Kidney (tissue), 14 donors: ENCODE measurements around the gene ZNF491. TPM values are rescaled to one million over a fixed set of nuclear protein-coding genes. Genes with fewer than 3 reads are reported as not detected.

ENCODE experiments used
- DNase-seq, 5 donors: peaks; one replicate each; pipeline ENCODE4 v3.0.0-alpha.2; 2013 to 2020
- FAIRE-seq: peaks from 2 replicates; lab custom pipeline; 2012; peaks lifted over from hg19 to GRCh38; lab: Jason Lieb, UNC
- H3K27ac ChIP-seq, 2 donors: one replicate each; pipeline ENCODE4 v1.7.0; 2013; ENCODE audit warnings: low read depth in 2 of 2, low read length in 2 of 2, inconsistent platforms in 1 of 2
- H3K27me3 ChIP-seq: one replicate; pipeline ENCODE4 v1.7.1; 2013; ENCODE audit warnings: low read length, inconsistent platforms; ENCODE audit not compliant: control insufficient read depth, insufficient read depth
- H3K36me3 ChIP-seq, 3 donors: one replicate each; pipeline versions ENCODE4 v1.7.0 to v1.7.1; 2013; ENCODE audit warnings: low read length in 3 of 3, control low read depth in 1 of 3, inconsistent platforms in 1 of 3; ENCODE audit not compliant: insufficient read depth in 3 of 3, control insufficient read depth in 2 of 3
- H3K4me1 ChIP-seq, 3 donors: one replicate each; pipeline versions ENCODE4 v1.7.0 to v1.7.1; 2013; ENCODE audit warnings: low read length in 3 of 3, inconsistent platforms in 1 of 3, low read depth in 1 of 3; ENCODE audit not compliant: control insufficient read depth in 2 of 3, insufficient read depth in 2 of 3
- H3K4me3 ChIP-seq, 3 donors: one replicate each; pipeline versions ENCODE4 v1.7.0 to v1.8.1; 2013; ENCODE audit warnings: low read length in 3 of 3, control low read depth in 1 of 3, inconsistent platforms in 1 of 3
- H3K9ac ChIP-seq, 3 donors: one replicate each; pipeline versions ENCODE4 v1.7.0 to v1.7.1; 2013; ENCODE audit warnings: low read length in 3 of 3, control low read depth in 1 of 3, inconsistent platforms in 1 of 3
- H3K9me3 ChIP-seq, 3 donors: one replicate each; pipeline versions ENCODE4 v1.7.0 to v1.7.1; 2013; ENCODE audit warnings: low read length in 3 of 3, control low read depth in 1 of 3, inconsistent platforms in 1 of 3; ENCODE audit not compliant: control insufficient read depth in 2 of 3, insufficient read depth in 1 of 3
- intact Hi-C: fragments of 100-400 bp; cut with DNase I; formaldehyde crosslinking; loops from one replicate; pipeline ENCODE4 v1.11.1; 2022
- polyA plus RNA-seq: library from polyadenylated mRNA; stranded (reverse); fragments of 350-450 nt; fragmentation: Illumina TruSeq; extraction: RNeasy Lipid Tissue Mini Kit (QIAGEN cat#74804); gene quantifications from one replicate; pipeline ENCODE4 v1.2.3, GENCODE V29; 2014; ENCODE audit warnings: low read depth, low replicate concordance; ENCODE audit not compliant: insufficient read depth
- total RNA-seq: library from RNA; stranded (reverse); fragmentation: NEBNext Ultra II Directional; extraction: Animal tissue kit (Norgen Biotek cat#: 25700); gene quantifications from one replicate; pipeline ENCODE4 v1.2.1, GENCODE V29; 2021
- TF ChIP-seq, protein P1 (sequence below): IDR thresholded peaks from 3 replicates; pipeline ENCODE4 v1.5.1; 2012; ENCODE audit warnings: mild to moderate bottlenecking, moderate library complexity, borderline replicate concordance; ENCODE audit not compliant: insufficient read depth; ENCODE audit errors: extremely low read depth
- donor health status: control.
- donor health status: control.
- donor health status: control.
- donor health status: control.
- donor health status: control.
- donor health status: DM: yes; HTN: yes; CAD: no.
- donor health status: Normal renal cell carcinoma (clear cell type).

Gene ZNF491
- total and polyA plus RNA-seq, 2 donors from 2014 or later = 1.1 to 2.5 TPM

DNA sequence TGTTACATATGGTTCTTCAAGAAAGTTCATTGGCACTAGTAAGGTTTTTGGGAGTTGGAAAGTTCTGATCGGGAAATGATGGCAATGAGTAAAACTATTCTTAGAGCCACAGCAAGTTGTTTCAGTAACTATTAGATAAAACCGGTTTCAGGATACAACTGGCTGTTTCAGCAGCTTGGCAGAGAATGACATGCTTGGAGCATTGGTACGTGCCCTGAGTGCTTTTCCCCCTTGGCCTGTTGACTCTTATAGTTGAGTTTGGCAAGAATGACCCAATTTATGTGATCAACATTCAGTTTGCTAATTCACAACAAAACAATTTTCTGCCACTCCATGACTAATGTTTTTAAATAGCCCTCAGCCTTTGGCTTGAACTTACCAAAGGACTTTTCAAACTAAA, 10.8 kb upstream of the ZNF491 start:
- Histone ChIP-seq H3K36me3 (peaks cover 0 to 3% (median 0%) of the 10 kb centered on the region in 3 donors), H3K9ac (no peak overlapping the region), H3K9me3 (peaks cover 6 to 36% (median 11%) of the 10 kb centered on the region in 3 donors), H3K4me3 (no peak overlapping the region), H3K4me1 (no peaks in the 10 kb centered on the region), H3K27me3 (no peaks in the 10 kb centered on the region), H3K27ac (no peak overlapping the region)
- FAIRE-seq (no peak), DNase-seq (no peak)
- intact Hi-C loops = no loop called here
- TF ChIP-seq, protein P1, sequence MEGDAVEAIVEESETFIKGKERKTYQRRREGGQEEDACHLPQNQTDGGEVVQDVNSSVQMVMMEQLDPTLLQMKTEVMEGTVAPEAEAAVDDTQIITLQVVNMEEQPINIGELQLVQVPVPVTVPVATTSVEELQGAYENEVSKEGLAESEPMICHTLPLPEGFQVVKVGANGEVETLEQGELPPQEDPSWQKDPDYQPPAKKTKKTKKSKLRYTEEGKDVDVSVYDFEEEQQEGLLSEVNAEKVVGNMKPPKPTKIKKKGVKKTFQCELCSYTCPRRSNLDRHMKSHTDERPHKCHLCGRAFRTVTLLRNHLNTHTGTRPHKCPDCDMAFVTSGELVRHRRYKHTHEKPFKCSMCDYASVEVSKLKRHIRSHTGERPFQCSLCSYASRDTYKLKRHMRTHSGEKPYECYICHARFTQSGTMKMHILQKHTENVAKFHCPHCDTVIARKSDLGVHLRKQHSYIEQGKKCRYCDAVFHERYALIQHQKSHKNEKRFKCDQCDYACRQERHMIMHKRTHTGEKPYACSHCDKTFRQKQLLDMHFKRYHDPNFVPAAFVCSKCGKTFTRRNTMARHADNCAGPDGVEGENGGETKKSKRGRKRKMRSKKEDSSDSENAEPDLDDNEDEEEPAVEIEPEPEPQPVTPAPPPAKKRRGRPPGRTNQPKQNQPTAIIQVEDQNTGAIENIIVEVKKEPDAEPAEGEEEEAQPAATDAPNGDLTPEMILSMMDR = no peak

DNA sequence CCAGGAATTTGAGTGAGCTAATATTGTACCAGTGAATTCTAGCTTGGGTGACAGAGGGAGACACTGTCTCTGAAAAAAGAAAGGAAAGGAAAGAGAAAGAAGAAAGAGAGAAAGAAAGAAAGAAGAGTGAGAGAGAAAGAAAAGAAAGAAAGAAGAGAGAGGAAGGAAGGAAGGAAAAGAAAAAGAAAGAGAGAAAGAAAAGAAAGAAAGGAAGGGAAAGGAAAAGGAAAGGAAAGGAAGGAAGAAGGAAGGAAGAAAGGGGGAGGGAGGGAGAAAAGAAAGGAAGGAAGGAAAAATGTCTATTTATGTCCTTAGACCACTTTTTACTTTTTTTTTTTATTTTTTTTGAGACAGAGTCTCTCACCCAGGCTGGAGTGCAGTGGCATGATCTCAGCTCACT, 5.4 kb upstream of the ZNF491 start:
- Histone ChIP-seq H3K27ac (no peak overlapping the region), H3K36me3 (no peaks in the 10 kb centered on the region), H3K4me1 (peaks cover 0 to 7% (median 6%) of the 10 kb centered on the region in 3 donors), H3K9ac (no peak overlapping the region), H3K27me3 (no peaks in the 10 kb centered on the region), H3K4me3 (no peak overlapping the region), H3K9me3 (peaks cover 0 to 4% (median 0%) of the 10 kb centered on the region in 3 donors)
- TF ChIP-seq, protein P1 = no peak
- FAIRE-seq (no peak), DNase-seq (no peak)
- intact Hi-C loops = no loop called here

DNA sequence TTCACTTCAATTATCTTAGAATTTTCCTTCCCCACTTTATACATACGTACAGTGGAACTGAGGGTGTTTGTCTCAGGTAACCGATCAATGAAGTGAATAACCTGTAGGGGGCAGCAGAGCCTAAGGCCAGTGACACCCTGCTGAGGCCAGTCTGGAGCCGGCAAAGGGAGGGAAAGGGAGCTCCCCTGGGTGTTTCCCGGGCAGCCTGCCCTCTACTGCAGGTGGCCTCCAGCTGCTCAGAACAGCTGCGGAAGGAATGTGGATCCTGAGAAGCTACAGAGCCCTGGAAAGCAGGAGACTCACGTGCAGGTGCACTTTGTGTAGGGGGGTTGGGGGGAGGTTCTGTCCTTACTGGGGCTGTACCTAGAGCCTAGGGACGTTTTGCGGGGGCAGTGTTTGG, 832 bp upstream of the ZNF491 start:
- FAIRE-seq (peak; percentile 59), DNase-seq (peak; percentile 93 to 96 (median 94))
- no peaks in the 10 kb centered on the region for H3K27me3 ChIP-seq
- H3K36me3 ChIP-seq = no peaks in the 10 kb centered on the region
- peaks cover 0 to 9% (median 8%) of the 10 kb centered on the region in 3 donors for H3K4me1 ChIP-seq
- H3K9ac ChIP-seq = peak overlapping the region in 1 of 3 donors; percentile 36
- H3K27ac ChIP-seq = peak overlapping the region in 1 of 2 donors; percentile 52
- no peaks in the 10 kb centered on the region for H3K9me3 ChIP-seq
- H3K4me3 ChIP-seq = peak overlapping the region in 2 of 3 donors; percentile 48 to 86
- intact Hi-C loops = no loop called here
- TF ChIP-seq, protein P1 = peak; percentile 95
